HepG2 (cell line): Measurements from ENCODE around the gene KRT1. TPM values are rescaled to one million over a fixed set of nuclear protein-coding genes. Genes with fewer than 3 reads are reported as not detected.

ENCODE experiments used
- ATAC-seq: fragments of 200-7000 bp; cut with Tn5 transposase; 3 replicates; pipeline ENCODE4 v1.9.1; 2020; ENCODE audit warnings: mild to moderate bottlenecking, moderate library complexity
- BruUV-seq: library from RNA; stranded (reverse); fragments of 400-500 nt; replicated peaks from 2 replicates; lab custom pipeline; 2021; lab: Mats Ljungman, UMichigan
- CTCF ChIA-PET: fragments of 300-600 bp; formaldehyde crosslinking; extraction: SDS; loops from one replicate; lab custom pipeline; 2021; ENCODE audit warnings: low total read pairs, inconsistent platforms, low intra/inter-chr PET ratio; lab: Yijun Ruan, JAX
- POLR2A ChIA-PET: fragments of 350-600 bp; sonication (Branson Sonifier 250); formaldehyde crosslinking; loops from one replicate; lab custom pipeline; 2020; ENCODE audit warnings: antibody characterized with exemption, inconsistent platforms; lab: Yijun Ruan, JAX
- DNase-seq: peaks from one replicate; pipeline ENCODE4 v3.0.0-alpha.2; 2015; ENCODE audit warnings: low spot score
- FAIRE-seq: peaks from 3 replicates; lab custom pipeline; 2011; peaks lifted over from hg19 to GRCh38; lab: Jason Lieb, UNC
- H2AFZ ChIP-seq: one replicate; pipeline ENCODE4 v1.6.1; 2011; ENCODE audit warnings: low read length, inconsistent platforms
- H3K27ac ChIP-seq: fragments of 300-600 bp; 3 replicates; pipeline ENCODE4 v1.8.0; 2011; ENCODE audit warnings: mixed run types, mild to moderate bottlenecking, mixed read lengths, low read length, inconsistent platforms; ENCODE audit not compliant: insufficient read depth; ENCODE audit errors: extremely low read length
- H3K27me3 ChIP-seq, 2 experiments: fragments of 200-600 bp in 1 of 2; 2 replicates in 1 of 2; 3 replicates in 1 of 2; pipeline versions ENCODE4 v1.6.0 to v1.8.0; 2011; ENCODE audit warnings: low read length in 2 of 2, mild to moderate bottlenecking in 2 of 2, moderate library complexity in 2 of 2, inconsistent platforms in 1 of 2; ENCODE audit not compliant: insufficient read depth in 2 of 2, control insufficient read depth in 1 of 2
- H3K36me3 ChIP-seq, 2 experiments: fragments of 200-600 bp in 1 of 2; replicated peaks in 1 of 2; 2 replicates in 1 of 2; 3 replicates in 1 of 2; pipeline versions ENCODE4 v1.5.1 to v1.8.0; 2011; ENCODE audit warnings: low read length in 2 of 2, inconsistent platforms in 1 of 2; ENCODE audit not compliant: insufficient read depth in 2 of 2, control insufficient read depth in 1 of 2
- H3K4me1 ChIP-seq: 2 replicates; pipeline ENCODE4 v1.5.1; 2012; ENCODE audit warnings: low read length, inconsistent platforms; ENCODE audit not compliant: insufficient read depth
- H3K4me2 ChIP-seq: 2 replicates; pipeline ENCODE4 v1.6.0; 2011; ENCODE audit warnings: low read depth, low read length, inconsistent platforms
- H3K4me3 ChIP-seq, 3 experiments: fragments of 200-600 bp in 1 of 3; sonication (generic), shearing (Covaris generic) in 1 of 3; replicated peaks in 1 of 3; 2 replicates each; pipeline ENCODE4 v1.5.1; 2011 to 2016; ENCODE audit warnings: low read length in 3 of 3, inconsistent platforms in 2 of 3, low read depth in 2 of 3, mild to moderate bottlenecking in 2 of 3, control low read depth in 1 of 3, mixed read lengths in 1 of 3; ENCODE audit not compliant: insufficient read depth in 1 of 3
- H3K79me2 ChIP-seq: one replicate; pipeline ENCODE4 v1.6.1; 2011; ENCODE audit warnings: low read length, inconsistent platforms; ENCODE audit not compliant: insufficient read depth
- H3K9ac ChIP-seq: 2 replicates; pipeline ENCODE4 v1.6.0; 2011; ENCODE audit warnings: mild to moderate bottlenecking, low read depth, low read length, inconsistent platforms; ENCODE audit not compliant: insufficient read depth
- H3K9me3 ChIP-seq: 2 replicates; pipeline ENCODE4 v1.5.1; 2012; ENCODE audit warnings: mild to moderate bottlenecking, low read length
- H4K20me1 ChIP-seq: 2 replicates; pipeline ENCODE4 v1.6.0; 2011; ENCODE audit warnings: inconsistent platforms, mild to moderate bottlenecking, low read length, moderate library complexity; ENCODE audit not compliant: insufficient read depth
- ATF3 ChIP-seq: sonication (generic); formaldehyde crosslinking; IDR thresholded peaks from 2 replicates; pipeline ENCODE4 v1.4.0; 2020; ENCODE audit warnings: missing genetic modification reagents
- DDIT3 ChIP-seq: sonication (generic); formaldehyde crosslinking; IDR thresholded peaks from 2 replicates; pipeline ENCODE4 v1.4.0; 2020; ENCODE audit warnings: mild to moderate bottlenecking, missing genetic modification reagents
- MAF1 ChIP-seq: sonication (generic); formaldehyde crosslinking; IDR thresholded peaks from 2 replicates; pipeline ENCODE4 v1.5.0; 2020; ENCODE audit warnings: missing genetic modification reagents, borderline replicate concordance
- MAFK ChIP-seq, 2 experiments: IDR thresholded peaks in 1 of 2; conservative IDR thresholded peaks in 1 of 2; 2 replicates each; pipeline ENCODE4 v1.6.1; 2011; ENCODE audit warnings: improper control_type of control experiment in 2 of 2, low read length in 2 of 2
- MIER3 ChIP-seq: IDR thresholded peaks from 2 replicates; pipeline ENCODE4 v1.6.1; 2016; ENCODE audit warnings: missing compliant biosample characterization, borderline replicate concordance
- NR1H2 ChIP-seq: sonication (generic); formaldehyde crosslinking; IDR thresholded peaks from 2 replicates; pipeline ENCODE4 v1.8.1; 2022; ENCODE audit warnings: low read depth, missing genetic modification reagents, borderline replicate concordance
- NRL ChIP-seq: sonication (generic); formaldehyde crosslinking; IDR thresholded peaks from 2 replicates; pipeline ENCODE4 v1.5.0; 2020; ENCODE audit warnings: missing genetic modification reagents, mild to moderate bottlenecking, moderate library complexity, borderline replicate concordance
- RXRB ChIP-seq: IDR thresholded peaks from 2 replicates; pipeline ENCODE4 v1.6.1; 2016; ENCODE audit warnings: borderline replicate concordance, missing genetic modification reagents, missing compliant biosample characterization
- ZFP36L2 ChIP-seq: sonication (generic); formaldehyde crosslinking; IDR thresholded peaks from 2 replicates; pipeline ENCODE4 v1.4.0; 2020; ENCODE audit warnings: missing genetic modification reagents
- ZNF234 ChIP-seq: sonication (generic); formaldehyde crosslinking; conservative IDR thresholded peaks from 2 replicates; pipeline ENCODE4 v1.5.1; 2020; ENCODE audit warnings: mild to moderate bottlenecking, missing genetic modification reagents
- ZNF607 ChIP-seq: sonication (generic); formaldehyde crosslinking; IDR thresholded peaks from 2 replicates; pipeline ENCODE4 v1.5.1; 2020; ENCODE audit warnings: missing genetic modification reagents, mild to moderate bottlenecking, borderline replicate concordance
- ZNF619 ChIP-seq: sonication (generic); formaldehyde crosslinking; IDR thresholded peaks from 2 replicates; pipeline ENCODE4 v1.4.0; 2020; ENCODE audit warnings: mild to moderate bottlenecking, missing genetic modification reagents
- ZNF75D ChIP-seq: sonication (generic); formaldehyde crosslinking; IDR thresholded peaks from 2 replicates; pipeline ENCODE4 v1.8.1; 2023; ENCODE audit warnings: missing genetic modification reagents, mild to moderate bottlenecking, borderline replicate concordance
- ZNF839 ChIP-seq: sonication (generic); formaldehyde crosslinking; IDR thresholded peaks from 2 replicates; pipeline ENCODE4 v1.4.0; 2020; ENCODE audit warnings: missing genetic modification reagents, mild to moderate bottlenecking, borderline replicate concordance
- WGBS: methylation state at CpG from one replicate; pipeline ENCODE4 v1.1.6; 2017; ENCODE audit warnings: low lambda C conversion rate; 5-methylcytosine and 5-hydroxymethylcytosine counted together
- in situ Hi-C: cut with HindIII; loops from 2 replicates; pipeline ENCODE4 v1.10.0; 2017; ENCODE audit warnings: low pct_unique_long_range_greater_than_20kb; ENCODE audit not compliant: extremely low pct_ligation_motif_present
- intact Hi-C: fragments of 100-400 bp; cut with micrococcal nuclease; formaldehyde crosslinking; loops from one replicate; pipeline ENCODE4 v1.10.0; 2022; ENCODE audit not compliant: unreplicated experiment
- polyA plus RNA-seq, 8 experiments: library from polyadenylated mRNA; depleted of rRNA in 3 of 8; stranded (reverse) in 7 of 8; unstranded in 1 of 8; fragments of >200 nt; fragmentation: Illumina TruSeq in 4 of 8; extraction: Trizol in 4 of 8; gene quantifications; 2 replicates each; pipeline versions ENCODE4 v1.2.1 to v1.2.3, GENCODE V29; 2011 to 2016; ENCODE audit warnings: low read depth in 4 of 8, missing spikeins in 1 of 8, mixed read lengths in 1 of 8; ENCODE audit not compliant: insufficient read depth in 1 of 8
- total RNA-seq, 5 experiments: library from RNA; depleted of rRNA; stranded (reverse); fragments of >200 nt; fragmentation: Illumina TruSeq; extraction: Trizol; gene quantifications; 2 replicates each; pipeline ENCODE4 v1.2.3, GENCODE V29; 2016; ENCODE audit warnings: low read depth in 1 of 5

KRT1 gene
- total and polyA plus RNA-seq, 2 of the 13 experiments (the other 11 are each of a cell fraction or from before 2014, with no cell fraction given), result not detected

GRCh38 chr12:52699960-52700359 is 19.8 kb upstream of the KRT1 start:
- BruUV-seq, result no TSS peak
- intact Hi-C loops (no loop called here), in situ Hi-C loops (loop anchor here (25.0 kb wide), 1 partner anchor 287 kb away; no protein-coding TSS in a partner anchor)
- TF ChIP-seq MIER3 (no peak), NRL (CRISPR knock-in tag) (no peak), MAF1 (no peak)
- H3K27me3 ChIP-seq, result peaks cover 7 to 20% of the 10 kb centered on the region in 2 experiments; a peak in 4 of 5 replicates
- H3K9ac ChIP-seq, result no peak overlapping the region
- POLR2A ChIA-PET, result no interaction called here
- peak; percentile 58; the same call in 2 of the 3 replicates for ATAC-seq
- H3K79me2 ChIP-seq, result no peaks in the 10 kb centered on the region
- no peak overlapping the region for H3K27ac ChIP-seq
- no peaks in the 10 kb centered on the region for H3K9me3 ChIP-seq
- H4K20me1 ChIP-seq, result no peaks in the 10 kb centered on the region
- H3K36me3 ChIP-seq, result no peaks in the 10 kb centered on the region
- CTCF ChIA-PET, result no interaction called here
- no peak overlapping the region for H3K4me3 ChIP-seq
- no peak overlapping the region for H2AFZ ChIP-seq
- no peak for FAIRE-seq
- WGBS, result 0% methylated on average over 2 of the region's 2 CpGs
- H3K4me1 ChIP-seq, result no peaks in the 10 kb centered on the region
- H3K4me2 ChIP-seq, result no peak overlapping the region
- no peak for DNase-seq

GRCh38 chr12:52699373-52699772 is 19.2 kb upstream of the KRT1 start:
- H3K9ac ChIP-seq, result no peak overlapping the region
- ChIA-PET POLR2A (no interaction called here), CTCF (no interaction called here)
- H3K27ac ChIP-seq, result no peak overlapping the region
- intact Hi-C loops (no loop called here), in situ Hi-C loops (loop anchor here (25.0 kb wide), 1 partner anchor 288 kb away; no protein-coding TSS in a partner anchor)
- FAIRE-seq, result no peak
- H3K27me3 ChIP-seq, result peaks cover 7 to 26% of the 10 kb centered on the region in 2 experiments; a peak in 4 of 5 replicates
- ATAC-seq, result no peak
- H3K4me3 ChIP-seq, result no peak overlapping the region
- H3K79me2 ChIP-seq, result no peaks in the 10 kb centered on the region
- 33% methylated on average over 2 of the region's 2 CpGs for WGBS
- H3K36me3 ChIP-seq, result no peaks in the 10 kb centered on the region
- no peak overlapping the region for H2AFZ ChIP-seq
- H3K9me3 ChIP-seq, result no peaks in the 10 kb centered on the region
- no peaks in the 10 kb centered on the region for H4K20me1 ChIP-seq
- H3K4me1 ChIP-seq, result no peaks in the 10 kb centered on the region
- BruUV-seq, result no TSS peak
- no peak for DNase-seq
- no peak overlapping the region for H3K4me2 ChIP-seq
- TF ChIP-seq RXRB (no peak), ZNF607 (CRISPR knock-in tag) (no peak), ZFP36L2 (no peak), ZNF75D (CRISPR knock-in tag) (no peak), ATF3 (CRISPR knock-in tag) (no peak), DDIT3 (CRISPR knock-in tag) (no peak), MAFK (conservative IDR thresholded peaks at IDR 0.05 in 1 of 2, IDR thresholded peaks at IDR 0.05 in 1 of 2; ENCODE audit: low read length in 2 of 2) (no peak), ZNF839 (no peak), NR1H2 (CRISPR knock-in tag) (no peak), NRL (CRISPR knock-in tag) (no peak), ZNF619 (CRISPR knock-in tag) (no peak), ZNF234 (CRISPR knock-in tag) (no peak)
